ENCODE data around the gene CSNK1D. TPM values are rescaled to one million over a fixed set of nuclear protein-coding genes. Genes with fewer than 3 reads are reported as not detected.

The CSNK1D gene
- total and polyA plus RNA-seq, 7 donors, result 73.5 to 139 (median 115) TPM

DNA sequence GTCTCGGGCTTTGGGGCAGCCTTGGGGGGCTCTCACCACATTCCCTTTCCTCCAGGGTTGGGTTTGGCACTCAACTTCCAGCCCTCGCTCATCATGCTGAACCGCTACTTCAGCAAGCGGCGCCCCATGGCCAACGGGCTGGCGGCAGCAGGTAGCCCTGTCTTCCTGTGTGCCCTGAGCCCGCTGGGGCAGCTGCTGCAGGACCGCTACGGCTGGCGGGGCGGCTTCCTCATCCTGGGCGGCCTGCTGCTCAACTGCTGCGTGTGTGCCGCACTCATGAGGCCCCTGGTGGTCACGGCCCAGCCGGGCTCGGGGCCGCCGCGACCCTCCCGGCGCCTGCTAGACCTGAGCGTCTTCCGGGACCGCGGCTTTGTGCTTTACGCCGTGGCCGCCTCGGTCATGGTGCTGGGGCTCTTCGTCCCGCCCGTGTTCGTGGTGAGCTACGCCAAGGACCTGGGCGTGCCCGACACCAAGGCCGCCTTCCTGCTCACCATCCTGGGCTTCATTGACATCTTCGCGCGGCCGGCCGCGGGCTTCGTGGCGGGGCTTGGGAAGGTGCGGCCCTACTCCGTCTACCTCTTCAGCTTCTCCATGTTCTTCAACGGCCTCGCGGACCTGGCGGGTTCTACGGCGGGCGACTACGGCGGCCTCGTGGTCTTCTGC is 36.3 kb downstream of the CSNK1D start:
- intact Hi-C loops (cut with DNase I), result loop anchor here in 1 of 2 donors (2.0 to 5.0 kb wide), 2 partner anchors 35 to 84 kb away; partner anchors contain the start of gene CSNK1D
- peaks cover 0 to 24% of the 10 kb centered on the region in 2 donors for H3K36me3 ChIP-seq (ENCODE audit: insufficient read depth in 1 of 2, low read depth in 1 of 2)
- TF ChIP-seq, protein P1, sequence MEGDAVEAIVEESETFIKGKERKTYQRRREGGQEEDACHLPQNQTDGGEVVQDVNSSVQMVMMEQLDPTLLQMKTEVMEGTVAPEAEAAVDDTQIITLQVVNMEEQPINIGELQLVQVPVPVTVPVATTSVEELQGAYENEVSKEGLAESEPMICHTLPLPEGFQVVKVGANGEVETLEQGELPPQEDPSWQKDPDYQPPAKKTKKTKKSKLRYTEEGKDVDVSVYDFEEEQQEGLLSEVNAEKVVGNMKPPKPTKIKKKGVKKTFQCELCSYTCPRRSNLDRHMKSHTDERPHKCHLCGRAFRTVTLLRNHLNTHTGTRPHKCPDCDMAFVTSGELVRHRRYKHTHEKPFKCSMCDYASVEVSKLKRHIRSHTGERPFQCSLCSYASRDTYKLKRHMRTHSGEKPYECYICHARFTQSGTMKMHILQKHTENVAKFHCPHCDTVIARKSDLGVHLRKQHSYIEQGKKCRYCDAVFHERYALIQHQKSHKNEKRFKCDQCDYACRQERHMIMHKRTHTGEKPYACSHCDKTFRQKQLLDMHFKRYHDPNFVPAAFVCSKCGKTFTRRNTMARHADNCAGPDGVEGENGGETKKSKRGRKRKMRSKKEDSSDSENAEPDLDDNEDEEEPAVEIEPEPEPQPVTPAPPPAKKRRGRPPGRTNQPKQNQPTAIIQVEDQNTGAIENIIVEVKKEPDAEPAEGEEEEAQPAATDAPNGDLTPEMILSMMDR (IDR thresholded peaks at IDR 0.05), result no peak
- peak overlapping the region; percentile 31 for H3K4me3 ChIP-seq
- DNase-seq (peak; percentile 30 to 67), ATAC-seq (no peak)
- 79 to 95% (median 93%) methylated on average over 54 to 59 of the region's 59 CpGs for WGBS, 3 donors
- H3K27ac ChIP-seq, result peak overlapping the region; percentile 73
- H3K4me1 ChIP-seq, result peaks cover 92% of the 10 kb centered on the region
- H3K9me3 ChIP-seq, result no peaks in the 10 kb centered on the region
- H3K27me3 ChIP-seq (ENCODE audit: insufficient read depth in 3 of 3, low read length in 2 of 3), result no peaks in the 10 kb centered on the region

DNA sequence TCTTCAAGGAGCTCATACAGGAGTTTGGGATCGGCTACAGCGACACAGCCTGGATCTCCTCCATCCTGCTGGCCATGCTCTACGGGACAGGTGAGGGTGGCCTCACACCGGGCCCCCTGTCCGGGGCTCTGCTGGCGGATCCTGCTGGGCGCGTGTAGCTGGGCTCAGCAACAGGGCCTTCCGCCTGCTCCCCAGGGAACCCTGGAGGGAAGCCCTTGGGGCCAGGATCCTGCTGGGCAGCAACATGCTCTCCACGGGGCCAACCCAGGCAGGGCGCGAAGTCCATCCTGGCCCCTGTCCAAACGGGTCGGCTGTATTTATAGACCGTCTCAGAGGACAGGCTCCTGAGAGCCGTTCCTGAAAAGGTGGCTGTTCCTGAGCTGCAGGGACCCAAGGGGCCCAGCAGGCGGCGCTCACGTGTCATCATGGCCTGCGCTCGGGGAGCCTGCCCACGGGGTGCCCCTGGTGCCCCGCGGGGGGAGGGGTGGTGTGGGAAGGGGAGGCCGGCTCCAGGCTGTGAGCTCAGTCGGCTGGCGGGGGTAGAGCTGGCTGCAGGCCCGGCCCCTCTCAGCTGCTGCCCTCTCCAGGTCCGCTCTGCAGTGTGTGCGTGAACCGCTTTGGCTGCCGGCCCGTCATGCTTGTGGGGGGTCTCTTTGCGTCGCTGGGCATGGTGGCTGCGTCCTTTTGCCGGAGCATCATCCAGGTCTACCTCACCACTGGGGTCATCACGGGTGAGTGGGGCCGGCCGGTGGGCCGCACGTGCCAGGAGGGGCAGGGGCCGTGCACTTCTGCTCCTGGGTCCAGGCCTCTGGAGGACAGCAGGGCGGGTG is 37.1 kb downstream of the CSNK1D start:
- TF ChIP-seq, protein P1 (IDR thresholded peaks at IDR 0.05), result peak; percentile 89
- DNase-seq (peak; percentile 81 to 95), ATAC-seq (peak; percentile 41 to 67 (median 54))
- Histone ChIP-seq H3K4me3 (peak overlapping the region; percentile 31), H3K9me3 (no peaks in the 10 kb centered on the region), H3K4me1 (peaks cover 90% of the 10 kb centered on the region), H3K27ac (peak overlapping the region; percentile 73), H3K27me3 (ENCODE audit: insufficient read depth in 3 of 3, low read length in 2 of 3) (no peaks in the 10 kb centered on the region), H3K36me3 (ENCODE audit: insufficient read depth in 1 of 2, low read depth in 1 of 2) (peaks cover 0 to 24% of the 10 kb centered on the region in 2 donors)
- 22 to 43% (median 28%) methylated on average over 33 to 44 of the region's 44 CpGs for WGBS, 3 donors
- intact Hi-C loops (cut with DNase I), result loop anchor here (1.0 to 5.0 kb wide), 3 partner anchors 36 to 85 kb away; partner anchors contain the start of gene CSNK1D (in 1 of the 2)

DNA sequence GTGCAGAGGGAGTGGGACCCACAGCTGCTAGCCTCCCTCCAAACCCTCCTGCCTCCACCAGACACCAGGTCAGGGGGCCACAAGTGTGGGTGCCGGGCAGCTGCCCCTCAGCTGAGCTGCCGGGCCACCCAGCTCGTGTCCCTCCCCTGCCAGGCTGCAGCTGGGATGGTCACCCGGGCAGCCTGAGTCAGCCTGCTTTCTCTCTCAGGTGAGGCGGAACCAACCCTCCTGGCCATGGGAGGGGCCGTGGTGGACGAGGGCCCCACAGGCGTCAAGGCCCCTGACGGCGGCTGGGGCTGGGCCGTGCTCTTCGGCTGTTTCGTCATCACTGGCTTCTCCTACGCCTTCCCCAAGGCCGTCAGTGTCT is 37.7 kb downstream of the CSNK1D start:
- DNase-seq (peak; percentile 47 to 73), ATAC-seq (peak; percentile 3 to 12 (median 9))
- Histone ChIP-seq H3K9me3 (no peaks in the 10 kb centered on the region), H3K4me3 (no peak overlapping the region), H3K36me3 (ENCODE audit: insufficient read depth in 1 of 2, low read depth in 1 of 2) (peaks cover 0 to 24% of the 10 kb centered on the region in 2 donors), H3K27ac (peak overlapping the region; percentile 73), H3K4me1 (peaks cover 88% of the 10 kb centered on the region), H3K27me3 (ENCODE audit: insufficient read depth in 3 of 3, low read length in 2 of 3) (no peaks in the 10 kb centered on the region)
- intact Hi-C loops (cut with DNase I), result loop anchor here (1.0 to 5.0 kb wide), 3 partner anchors 37 to 86 kb away; partner anchors contain the start of gene CSNK1D (in 1 of the 2)
- TF ChIP-seq, protein P1 (IDR thresholded peaks at IDR 0.05), result no peak
- 24 to 53% (median 24%) methylated on average over 14 to 15 of the region's 15 CpGs for WGBS, 3 donors

DNA sequence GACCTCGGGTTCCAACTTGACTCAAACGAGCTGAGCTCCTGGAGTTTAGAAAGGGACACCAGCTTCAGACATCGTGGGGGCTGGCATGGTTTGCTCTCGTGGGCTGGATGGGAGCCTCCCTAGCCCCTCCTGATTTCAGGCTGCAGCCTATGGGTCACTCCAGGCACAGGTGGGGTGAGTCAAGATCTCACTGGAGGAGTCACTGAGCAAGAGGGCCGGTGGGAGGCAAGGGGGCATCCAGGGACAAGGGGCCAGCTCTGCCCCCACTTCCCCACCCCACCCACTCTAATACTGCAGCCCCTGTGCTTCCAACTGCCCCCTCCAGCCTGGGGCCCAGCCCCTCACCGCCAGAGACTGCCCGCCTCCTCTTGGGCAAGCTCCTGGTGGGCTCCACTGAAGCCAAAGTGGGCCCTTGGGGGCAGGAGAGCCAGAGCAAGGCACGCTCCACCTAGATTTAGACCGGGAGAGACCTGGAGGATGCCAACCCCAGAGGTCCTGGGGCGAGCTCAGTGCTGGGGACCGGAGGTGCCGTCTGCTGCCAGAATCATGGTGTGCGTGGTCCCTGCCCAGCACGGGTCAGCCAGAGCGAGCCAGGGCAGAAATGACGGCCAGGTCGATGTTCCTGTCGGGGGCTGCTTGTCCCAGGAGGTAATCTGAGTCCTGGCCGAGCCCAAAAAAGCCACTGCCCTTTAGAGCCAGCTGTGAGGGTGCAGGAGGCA is 38.3 kb downstream of the CSNK1D start:
- Histone ChIP-seq H3K27me3 (ENCODE audit: insufficient read depth in 3 of 3, low read length in 2 of 3) (no peaks in the 10 kb centered on the region), H3K27ac (peak overlapping the region; percentile 73), H3K36me3 (ENCODE audit: insufficient read depth in 1 of 2, low read depth in 1 of 2) (peaks cover 0 to 24% of the 10 kb centered on the region in 2 donors), H3K9me3 (no peaks in the 10 kb centered on the region), H3K4me1 (peaks cover 88% of the 10 kb centered on the region), H3K4me3 (no peak overlapping the region)
- peak; percentile 46 to 85 for DNase-seq
- intact Hi-C loops (cut with DNase I), result loop anchor here in 1 of 2 donors (5.0 kb wide), 1 partner anchor 37 kb away; the partner anchor contains the start of gene CSNK1D
- ATAC-seq, result peak in 3 of 4 donors; percentile 5 to 35 (median 15)
- 24 to 50% (median 32%) methylated on average over 17 to 19 of the region's 19 CpGs for WGBS, 3 donors
- TF ChIP-seq, protein P1 (IDR thresholded peaks at IDR 0.05), result no peak
